PC-3 (cell line): ENCODE data around the gene ADORA2A. TPM values are rescaled to one million over a fixed set of nuclear protein-coding genes. Genes with fewer than 3 reads are reported as not detected.

ENCODE experiments used
- ATAC-seq: fragments of 200-7000 bp; cut with Tn5 transposase; 2 replicates; pipeline ENCODE4 v1.9.1; 2020; ENCODE audit warnings: mild to moderate bottlenecking, moderate library complexity
- BruUV-seq: library from RNA; stranded (reverse); fragments of 400-500 nt; replicated peaks from 2 replicates; lab custom pipeline; 2021; lab: Mats Ljungman, UMichigan
- CTCF ChIA-PET: fragments of 300-600 bp; sonication (Branson Sonifier 250); formaldehyde crosslinking; loops from one replicate; lab custom pipeline; 2022; ENCODE audit warnings: antibody characterized with exemption; lab: Charles Lee
- POLR2A ChIA-PET: fragments of 300-600 bp; sonication (Branson Sonifier 250); formaldehyde crosslinking; loops from one replicate; lab custom pipeline; 2022; ENCODE audit warnings: antibody characterized with exemption; ENCODE audit not compliant: unreplicated experiment; lab: Charles Lee
- DNase-seq: peaks from one replicate; pipeline ENCODE4 v3.0.0-alpha.2; 2015
- H2AFZ ChIP-seq: fragments of 300-600 bp; sonication (generic); 2 replicates; pipeline ENCODE4 v1.6.0; 2016; ENCODE audit warnings: antibody characterized with exemption, low read length
- H3F3A ChIP-seq: fragments of 300-600 bp; sonication (generic); one replicate; pipeline ENCODE4 v1.6.0; 2017; ENCODE audit warnings: antibody characterized with exemption, low read length, control low read depth, mild to moderate bottlenecking; ENCODE audit not compliant: unreplicated experiment
- H3K27ac ChIP-seq: fragments of 300-600 bp; sonication (generic); 2 replicates; pipeline ENCODE4 v1.5.1; 2016; ENCODE audit warnings: mild to moderate bottlenecking, low read length
- H3K27me3 ChIP-seq: fragments of 300-600 bp; sonication (generic); 2 replicates; pipeline ENCODE4 v1.6.1; 2016; ENCODE audit warnings: low read length, mixed read lengths
- H3K36me3 ChIP-seq: fragments of 300-600 bp; sonication (generic); 2 replicates; pipeline ENCODE4 v1.6.1; 2016; ENCODE audit warnings: low read depth, mixed run types, low read length, mixed read lengths
- H3K4me1 ChIP-seq: fragments of 300-600 bp; sonication (generic); 2 replicates; pipeline ENCODE4 v1.5.1; 2016; ENCODE audit warnings: low read length; ENCODE audit not compliant: insufficient read depth
- H3K4me2 ChIP-seq: fragments of 300-600 bp; sonication (generic); 2 replicates; pipeline ENCODE4 v1.6.0; 2016; ENCODE audit warnings: low read length
- H3K4me3 ChIP-seq: fragments of 300-600 bp; sonication (generic); 2 replicates; pipeline ENCODE4 v1.5.1; 2016; ENCODE audit warnings: mild to moderate bottlenecking, low read length, mixed read lengths
- H3K79me2 ChIP-seq: fragments of 300-600 bp; sonication (generic); 2 replicates; pipeline ENCODE4 v1.6.1; 2017; ENCODE audit warnings: low read length, mixed read lengths
- H3K9ac ChIP-seq: fragments of 300-600 bp; sonication (generic); 2 replicates; pipeline ENCODE4 v1.6.0; 2016; ENCODE audit warnings: mild to moderate bottlenecking, low read length
- H3K9me2 ChIP-seq: fragments of 300-600 bp; sonication (generic); replicated peaks from 2 replicates; pipeline ENCODE4 v1.6.1; 2016; ENCODE audit warnings: mixed run types, low read length, mixed read lengths
- H3K9me3 ChIP-seq: fragments of 300-600 bp; sonication (generic); 2 replicates; pipeline ENCODE4 v1.6.1; 2016; ENCODE audit warnings: low read length, mixed read lengths
- H4K20me1 ChIP-seq: fragments of 300-600 bp; sonication (generic); 2 replicates; pipeline ENCODE4 v1.6.1; 2016; ENCODE audit warnings: low read length, mixed read lengths
- EZH2 ChIP-seq: fragments of 300-600 bp; sonication (generic); IDR thresholded peaks from one replicate; pipeline ENCODE4 v1.6.1; 2017; ENCODE audit warnings: antibody characterized with exemption, mild to moderate bottlenecking, low read length; ENCODE audit not compliant: unreplicated experiment
- EZH2phosphoT487 ChIP-seq: fragments of 300-600 bp; sonication (generic); IDR thresholded peaks from 2 replicates; pipeline ENCODE4 v1.6.1; 2018; ENCODE audit warnings: mild to moderate bottlenecking, antibody characterized with exemption, low read length, borderline replicate concordance
- intact Hi-C: fragments of 100-400 bp; cut with micrococcal nuclease; formaldehyde crosslinking; loops from 2 replicates; pipeline ENCODE4 v1.9.0; 2023
- total RNA-seq: library from RNA; depleted of rRNA; stranded (reverse); fragments of >200 nt; gene quantifications from 2 replicates; pipeline ENCODE4 v1.2.3, GENCODE V29; 2014
- TF ChIP-seq, protein P1 (sequence below): fragments of 300-600 bp; sonication (generic); conservative IDR thresholded peaks from 2 replicates; pipeline ENCODE4 v1.5.1; 2017; ENCODE audit warnings: antibody characterized with exemption, low read depth, mild to moderate bottlenecking, low read length

Gene ADORA2A
- total RNA-seq, 1 experiment from 2014 or later, result 1.7 TPM

DNA sequence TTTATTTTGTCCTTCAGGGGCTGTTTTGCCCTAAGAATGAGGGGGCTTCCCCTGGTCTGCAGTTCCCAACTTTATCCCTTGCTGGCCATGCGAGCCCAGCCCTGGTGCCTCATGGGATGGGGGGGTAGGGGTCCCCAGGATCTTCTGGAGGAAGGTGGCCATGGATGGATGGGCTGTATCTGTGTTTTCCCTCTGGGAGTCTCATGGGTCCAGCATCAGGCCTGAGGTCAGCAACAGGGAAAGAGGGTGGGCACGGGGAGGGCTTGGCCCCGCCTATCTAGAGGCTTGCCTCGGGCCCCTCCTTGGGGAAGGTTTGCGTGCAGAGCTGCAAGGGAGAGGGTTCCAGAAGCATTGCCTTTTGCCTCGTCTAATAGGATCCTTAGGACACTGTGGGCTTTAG, 10.8 kb upstream of the ADORA2A start:
- no peaks in the 10 kb centered on the region for H3K4me1 ChIP-seq
- TF ChIP-seq EZH2phosphoT487 (no peak), EZH2 (no peak)
- TF ChIP-seq, protein P1, sequence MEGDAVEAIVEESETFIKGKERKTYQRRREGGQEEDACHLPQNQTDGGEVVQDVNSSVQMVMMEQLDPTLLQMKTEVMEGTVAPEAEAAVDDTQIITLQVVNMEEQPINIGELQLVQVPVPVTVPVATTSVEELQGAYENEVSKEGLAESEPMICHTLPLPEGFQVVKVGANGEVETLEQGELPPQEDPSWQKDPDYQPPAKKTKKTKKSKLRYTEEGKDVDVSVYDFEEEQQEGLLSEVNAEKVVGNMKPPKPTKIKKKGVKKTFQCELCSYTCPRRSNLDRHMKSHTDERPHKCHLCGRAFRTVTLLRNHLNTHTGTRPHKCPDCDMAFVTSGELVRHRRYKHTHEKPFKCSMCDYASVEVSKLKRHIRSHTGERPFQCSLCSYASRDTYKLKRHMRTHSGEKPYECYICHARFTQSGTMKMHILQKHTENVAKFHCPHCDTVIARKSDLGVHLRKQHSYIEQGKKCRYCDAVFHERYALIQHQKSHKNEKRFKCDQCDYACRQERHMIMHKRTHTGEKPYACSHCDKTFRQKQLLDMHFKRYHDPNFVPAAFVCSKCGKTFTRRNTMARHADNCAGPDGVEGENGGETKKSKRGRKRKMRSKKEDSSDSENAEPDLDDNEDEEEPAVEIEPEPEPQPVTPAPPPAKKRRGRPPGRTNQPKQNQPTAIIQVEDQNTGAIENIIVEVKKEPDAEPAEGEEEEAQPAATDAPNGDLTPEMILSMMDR, result no peak
- no peaks in the 10 kb centered on the region for H3F3A ChIP-seq
- H2AFZ ChIP-seq, result no peak overlapping the region
- no peaks in the 10 kb centered on the region for H3K27me3 ChIP-seq
- no peak overlapping the region for H3K27ac ChIP-seq
- H3K4me2 ChIP-seq, result no peak overlapping the region
- no peak for DNase-seq
- H3K4me3 ChIP-seq, result no peak overlapping the region
- no peak overlapping the region for H3K9ac ChIP-seq
- no peaks in the 10 kb centered on the region for H3K36me3 ChIP-seq
- no peaks in the 10 kb centered on the region for H4K20me1 ChIP-seq
- CTCF ChIA-PET, result no interaction called here
- no peaks in the 10 kb centered on the region for H3K9me2 ChIP-seq
- intact Hi-C loops, result no loop called here
- no TSS peak for BruUV-seq
- POLR2A ChIA-PET, result no interaction called here
- ATAC-seq, result no peak
- H3K79me2 ChIP-seq, result no peaks in the 10 kb centered on the region
- H3K9me3 ChIP-seq, result no peaks in the 10 kb centered on the region

GRCh38 chr22:24417200-24417599, 10.2 kb upstream of the ADORA2A start:
- H3K4me3 ChIP-seq, result no peak overlapping the region
- no peak overlapping the region for H3K4me2 ChIP-seq
- H3F3A ChIP-seq, result no peaks in the 10 kb centered on the region
- H4K20me1 ChIP-seq, result no peaks in the 10 kb centered on the region
- no TSS peak for BruUV-seq
- no peaks in the 10 kb centered on the region for H3K4me1 ChIP-seq
- DNase-seq (no peak), ATAC-seq (no peak)
- ChIA-PET POLR2A (no interaction called here), CTCF (no interaction called here)
- H3K9ac ChIP-seq, result no peak overlapping the region
- no peaks in the 10 kb centered on the region for H3K9me3 ChIP-seq
- no peaks in the 10 kb centered on the region for H3K9me2 ChIP-seq
- H3K27ac ChIP-seq, result no peak overlapping the region
- H2AFZ ChIP-seq, result no peak overlapping the region
- no peaks in the 10 kb centered on the region for H3K79me2 ChIP-seq
- TF ChIP-seq EZH2phosphoT487, result no peak
- TF ChIP-seq EZH2, result no peak
- TF ChIP-seq, protein P1, result no peak
- H3K36me3 ChIP-seq, result no peaks in the 10 kb centered on the region
- intact Hi-C loops, result no loop called here
- H3K27me3 ChIP-seq, result no peaks in the 10 kb centered on the region

DNA sequence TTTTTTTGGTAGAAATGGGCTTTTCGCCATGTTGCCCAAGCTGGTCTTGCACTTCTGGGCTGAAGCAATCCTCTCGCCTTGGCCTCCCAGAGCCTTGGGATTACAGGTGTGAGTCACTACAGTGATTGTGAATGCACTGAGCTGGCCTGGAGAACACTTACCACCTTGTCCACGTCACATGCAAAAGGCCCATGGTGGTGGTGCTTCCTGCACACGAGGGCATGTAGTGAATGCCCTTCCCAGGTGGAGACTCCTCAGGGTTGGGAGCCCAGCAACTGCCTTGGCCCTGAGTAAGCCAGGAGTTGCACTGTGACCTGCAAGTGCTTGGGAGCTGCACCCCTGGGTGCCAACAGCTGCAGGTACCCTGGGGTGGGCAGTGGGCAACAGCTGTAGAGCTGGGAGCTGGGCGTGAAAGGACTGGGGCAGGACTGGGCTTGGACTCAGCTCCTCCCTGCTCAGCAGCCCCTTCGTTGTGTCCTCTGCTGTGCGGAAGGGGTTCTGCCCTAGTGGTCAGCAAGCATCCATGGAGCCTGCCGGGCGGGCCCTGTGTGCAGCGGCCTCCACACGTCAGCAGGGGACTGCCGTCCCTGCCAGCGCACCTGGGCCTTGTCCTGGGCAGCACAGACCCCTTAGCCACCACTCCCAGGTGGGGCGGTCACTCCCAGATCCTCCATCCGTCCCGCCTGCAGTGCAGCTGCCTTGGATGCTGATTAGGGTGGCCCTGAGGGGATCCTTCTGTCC, 9.3 kb upstream of the ADORA2A start:
- H3K9ac ChIP-seq, result no peak overlapping the region
- no peak overlapping the region for H3K27ac ChIP-seq
- CTCF ChIA-PET, result no interaction called here
- BruUV-seq, result no TSS peak
- H3K9me2 ChIP-seq, result no peaks in the 10 kb centered on the region
- H3F3A ChIP-seq, result no peaks in the 10 kb centered on the region
- TF ChIP-seq EZH2 (no peak), EZH2phosphoT487 (no peak)
- TF ChIP-seq, protein P1, result no peak
- ATAC-seq, result no peak
- H2AFZ ChIP-seq, result no peak overlapping the region
- no peaks in the 10 kb centered on the region for H3K79me2 ChIP-seq
- H3K4me3 ChIP-seq, result no peak overlapping the region
- intact Hi-C loops, result no loop called here
- H3K27me3 ChIP-seq, result no peaks in the 10 kb centered on the region
- H3K36me3 ChIP-seq, result no peaks in the 10 kb centered on the region
- no peak overlapping the region for H3K4me2 ChIP-seq
- no peaks in the 10 kb centered on the region for H3K9me3 ChIP-seq
- POLR2A ChIA-PET, result no interaction called here
- no peaks in the 10 kb centered on the region for H4K20me1 ChIP-seq
- H3K4me1 ChIP-seq, result no peaks in the 10 kb centered on the region
- DNase-seq, result no peak
